ENCODE data around the gene PRRX2.

Gene PRRX2

GRCh38 chr9:129640871-129641749 is 24.3 kb upstream of the PRRX2 start:
- H3K4me2 ChIP-seq (ENCODE audit: low read length), result peak overlapping the region; percentile 98
- peak overlapping the region; percentile 73 for H3K9ac ChIP-seq (ENCODE audit: low read length)
- peaks cover 23% of the 10 kb centered on the region for H3K79me2 ChIP-seq (ENCODE audit: low read length)
- no peak overlapping the region for H3K27ac ChIP-seq (ENCODE audit: low read length)
- H4K20me1 ChIP-seq (ENCODE audit: insufficient read depth, low read length), result 0 out of 2 replicates have a peak, but pooled peaks cover 3% of the 10 kb centered on the region
- no peaks in the 10 kb centered on the region for H3K9me3 ChIP-seq (ENCODE audit: insufficient read depth, low read length)
- TF ChIP-seq CTCF (IDR thresholded peaks at IDR 0.05; ENCODE audit: low read depth, low read length), result no peak
- TF ChIP-seq EZH2phosphoT487 (IDR thresholded peaks at IDR 0.05; ENCODE audit: low read depth), result no peak
- 0 out of 2 replicates have a peak overlapping the region, but pooled peaks have one; percentile 98 for H2AFZ ChIP-seq (ENCODE audit: low read depth, low read length)
- H3K4me3 ChIP-seq (ENCODE audit: low read length), result peak overlapping the region; percentile 98
- peaks cover 10% of the 10 kb centered on the region for H3K36me3 ChIP-seq (replicated peaks; ENCODE audit: low read depth, low read length)
- no peaks in the 10 kb centered on the region for H3K27me3 ChIP-seq (ENCODE audit: low read depth, low read length)
- peaks cover 13% of the 10 kb centered on the region for H3K4me1 ChIP-seq (ENCODE audit: low read length)

- Histone ChIP-seq H3K27me3 (ENCODE audit: low read depth, low read length) (no peaks in the 10 kb centered on the region), H3K27ac (ENCODE audit: low read length) (peak within 1 kb of the TSS; percentile 9; the same call in 1 of the 2 replicates), H3K4me1 (ENCODE audit: low read length) (peaks cover 13% of the 10 kb centered on the region), H3K9me3 (ENCODE audit: insufficient read depth, low read length) (no peaks in the 10 kb centered on the region), H3K9ac (ENCODE audit: low read length) (peak within 1 kb of the TSS; percentile 73), H3K4me2 (ENCODE audit: low read length) (peak within 1 kb of the TSS; percentile 98), H3K79me2 (ENCODE audit: low read length) (peaks cover 23% of the 10 kb centered on the region), H3K36me3 (replicated peaks; ENCODE audit: low read depth, low read length) (peaks cover 8% of the 10 kb centered on the region), H3K4me3 (ENCODE audit: low read length) (peak within 1 kb of the TSS; percentile 98), H4K20me1 (ENCODE audit: insufficient read depth, low read length) (0 out of 2 replicates have a peak, but pooled peaks cover 3% of the 10 kb centered on the region), H2AFZ (ENCODE audit: low read depth, low read length) (peak within 1 kb of the TSS; percentile 98)
- TF ChIP-seq CTCF (IDR thresholded peaks at IDR 0.05; ENCODE audit: low read depth, low read length), result peak; percentile 99
- TF ChIP-seq EZH2phosphoT487 (IDR thresholded peaks at IDR 0.05; ENCODE audit: low read depth), result no peak
Observed at GRCh38 chr9:129641750-129642585, 23.5 kb upstream of the PRRX2 start, which contains the start of gene ASB6. Gene ASB6 (minus strand): TSS chr9:129642151. CDS start chr9:129641999, 152 bp downstream.

GRCh38 chr9:129643706-129644105 is 21.7 kb upstream of the PRRX2 start:
- H3K27me3 ChIP-seq (ENCODE audit: low read depth, low read length), result no peaks in the 10 kb centered on the region
- peaks cover 23% of the 10 kb centered on the region for H3K79me2 ChIP-seq (ENCODE audit: low read length)
- no peak overlapping the region for H3K9ac ChIP-seq (ENCODE audit: low read length)
- peaks cover 4% of the 10 kb centered on the region for H3K36me3 ChIP-seq (replicated peaks; ENCODE audit: low read depth, low read length)
- H3K4me1 ChIP-seq (ENCODE audit: low read length), result peaks cover 13% of the 10 kb centered on the region
- no peak overlapping the region for H3K4me3 ChIP-seq (ENCODE audit: low read length)
- H4K20me1 ChIP-seq (ENCODE audit: insufficient read depth, low read length), result 0 out of 2 replicates have a peak, but pooled peaks cover 3% of the 10 kb centered on the region
- H3K27ac ChIP-seq (ENCODE audit: low read length), result no peak overlapping the region
- H3K4me2 ChIP-seq (ENCODE audit: low read length), result no peak overlapping the region
- no peak overlapping the region for H2AFZ ChIP-seq (ENCODE audit: low read depth, low read length)
- no peaks in the 10 kb centered on the region for H3K9me3 ChIP-seq (ENCODE audit: insufficient read depth, low read length)
- TF ChIP-seq EZH2phosphoT487 (IDR thresholded peaks at IDR 0.05; ENCODE audit: low read depth) (no peak), CTCF (IDR thresholded peaks at IDR 0.05; ENCODE audit: low read depth, low read length) (no peak)
